Spleen (tissue), 7 donors: ENCODE measurements around the gene RAP1B.

Experiments
- POLR2A ChIP-seq, 3 donors: fragments of 450-650 bp; IDR thresholded peaks; one replicate each; pipeline ENCODE4 v1.5.1; 2017; ENCODE audit warnings: antibody characterized with exemption in 3 of 3, mild to moderate bottlenecking in 1 of 3
- POLR2AphosphoS5 ChIP-seq, 3 donors: sonication (generic); formaldehyde crosslinking; IDR thresholded peaks; one replicate each; pipeline ENCODE4 v1.5.1; 2017; ENCODE audit warnings: antibody characterized with exemption in 3 of 3
- TF ChIP-seq, protein P1 (sequence below), 11 experiments: fragments of 200-600 bp in 7 of 11; fragments of 450-650 bp in 4 of 11; sonication (generic) in 4 of 11; IDR thresholded peaks in 8 of 11; conservative IDR thresholded peaks in 3 of 11; 1 replicate in 7 of 11; 2 replicates in 4 of 11; pipeline versions ENCODE4 v1.4.0 to v1.8.0; 2016 to 2021; ENCODE audit warnings: antibody characterized with exemption in 11 of 11, inconsistent platforms in 4 of 11, mild to moderate bottlenecking in 1 of 11
- donor health status: DM: no; HTN: no; CAD: no; lungs with moderate emphysema.
- donor health status: DM: no; HTN: no; CAD: no.
- donor health status: DM: no; HTN: no; CAD: no.

- TF ChIP-seq, protein P1, sequence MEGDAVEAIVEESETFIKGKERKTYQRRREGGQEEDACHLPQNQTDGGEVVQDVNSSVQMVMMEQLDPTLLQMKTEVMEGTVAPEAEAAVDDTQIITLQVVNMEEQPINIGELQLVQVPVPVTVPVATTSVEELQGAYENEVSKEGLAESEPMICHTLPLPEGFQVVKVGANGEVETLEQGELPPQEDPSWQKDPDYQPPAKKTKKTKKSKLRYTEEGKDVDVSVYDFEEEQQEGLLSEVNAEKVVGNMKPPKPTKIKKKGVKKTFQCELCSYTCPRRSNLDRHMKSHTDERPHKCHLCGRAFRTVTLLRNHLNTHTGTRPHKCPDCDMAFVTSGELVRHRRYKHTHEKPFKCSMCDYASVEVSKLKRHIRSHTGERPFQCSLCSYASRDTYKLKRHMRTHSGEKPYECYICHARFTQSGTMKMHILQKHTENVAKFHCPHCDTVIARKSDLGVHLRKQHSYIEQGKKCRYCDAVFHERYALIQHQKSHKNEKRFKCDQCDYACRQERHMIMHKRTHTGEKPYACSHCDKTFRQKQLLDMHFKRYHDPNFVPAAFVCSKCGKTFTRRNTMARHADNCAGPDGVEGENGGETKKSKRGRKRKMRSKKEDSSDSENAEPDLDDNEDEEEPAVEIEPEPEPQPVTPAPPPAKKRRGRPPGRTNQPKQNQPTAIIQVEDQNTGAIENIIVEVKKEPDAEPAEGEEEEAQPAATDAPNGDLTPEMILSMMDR (IDR thresholded peaks at IDR 0.05 in 8 of 11, conservative IDR thresholded peaks at IDR 0.05 in 3 of 11) = no peak
- TF ChIP-seq POLR2AphosphoS5 (IDR thresholded peaks at IDR 0.05) (no peak), POLR2A (IDR thresholded peaks at IDR 0.05) (no peak)
Observed at GRCh38 chr12:68612697-68613096, 2.0 kb downstream of the RAP1B start.
